IMR-90 (cell line): ENCODE measurements around the gene ACTR1A. TPM values are rescaled to one million over a fixed set of nuclear protein-coding genes. Genes with fewer than 3 reads are reported as not detected.
A peak's percentile ranks its signal among the peaks of the same experiment; 100 is the strongest.

Experiments used
- ATAC-seq: fragments of 200-7000 bp; cut with Tn5 transposase; 2 replicates; pipeline ENCODE4 v1.9.1; 2020; ENCODE audit warnings: low read depth, mild to moderate bottlenecking, moderate library complexity
- BruUV-seq: library from RNA; stranded (reverse); fragments of 400-500 nt; replicated peaks from 2 replicates; lab custom pipeline; 2021; lab: Mats Ljungman, UMichigan
- CTCF ChIA-PET: fragments of 300-600 bp; formaldehyde crosslinking; extraction: SDS; loops from one replicate; lab custom pipeline; 2021; ENCODE audit warnings: antibody characterized with exemption; lab: Yijun Ruan, JAX
- POLR2A ChIA-PET: fragments of 300-600 bp; sonication (Branson Sonifier 250); formaldehyde crosslinking; loops from one replicate; lab custom pipeline; 2022; ENCODE audit warnings: antibody characterized with exemption; ENCODE audit not compliant: unreplicated experiment; lab: Charles Lee
- DNase-seq: peaks from one replicate; pipeline ENCODE4 v3.0.0; 2013
- H2AFZ ChIP-seq: replicated peaks from 2 replicates; pipeline ENCODE3; 2013; ENCODE audit warnings: low read length, mild to moderate bottlenecking; ENCODE audit not compliant: poor library complexity
- H2AK5ac ChIP-seq: 2 replicates; pipeline ENCODE4 v1.6.1; 2013; ENCODE audit warnings: low read depth, low read length, inconsistent platforms
- H2AK9ac ChIP-seq: replicated peaks from 2 replicates; pipeline ENCODE3; 2013; ENCODE audit warnings: mild to moderate bottlenecking, low read depth, low read length, moderate library complexity; ENCODE audit not compliant: poor library complexity
- H2BK120ac ChIP-seq: 2 replicates; pipeline ENCODE4 v1.6.1; 2013; ENCODE audit warnings: low read depth, low read length, inconsistent platforms
- H2BK15ac ChIP-seq: 3 replicates; pipeline ENCODE4 v1.6.1; 2013; ENCODE audit warnings: low read depth, low read length, inconsistent platforms
- H2BK20ac ChIP-seq: 2 replicates; pipeline ENCODE4 v1.6.1; 2013; ENCODE audit warnings: low read depth, mild to moderate bottlenecking, inconsistent platforms, low read length, moderate library complexity
- H2BK5ac ChIP-seq: 2 replicates; pipeline ENCODE4 v1.6.1; 2013; ENCODE audit warnings: mild to moderate bottlenecking, low read depth, low read length, inconsistent platforms; ENCODE audit not compliant: poor library complexity, severe bottlenecking
- H3K14ac ChIP-seq: replicated peaks from 2 replicates; pipeline ENCODE4 v1.6.1; 2013; ENCODE audit warnings: low read depth, low read length, inconsistent platforms
- H3K18ac ChIP-seq: 2 replicates; pipeline ENCODE4 v1.6.1; 2013; ENCODE audit warnings: low read depth, low read length, control low read depth
- H3K23ac ChIP-seq: 2 replicates; pipeline ENCODE4 v1.6.1; 2013; ENCODE audit warnings: low read depth, low read length, inconsistent platforms
- H3K27ac ChIP-seq: 2 replicates; pipeline ENCODE4 v1.5.1; 2013; ENCODE audit warnings: mild to moderate bottlenecking, control low read depth, low read length; ENCODE audit not compliant: insufficient read depth
- H3K27me3 ChIP-seq: 2 replicates; pipeline ENCODE4 v1.6.1; 2013; ENCODE audit warnings: low read length; ENCODE audit not compliant: control insufficient read depth, insufficient read depth
- H3K36me3 ChIP-seq: 2 replicates; pipeline ENCODE4 v1.6.1; 2013; ENCODE audit warnings: low read length, mixed read lengths; ENCODE audit not compliant: control insufficient read depth, insufficient read depth
- H3K4ac ChIP-seq: 2 replicates; pipeline ENCODE4 v1.6.1; 2013; ENCODE audit warnings: low read depth, low read length, inconsistent platforms
- H3K4me1 ChIP-seq: 2 replicates; pipeline ENCODE4 v1.6.1; 2013; ENCODE audit warnings: low read length, mixed read lengths; ENCODE audit not compliant: control insufficient read depth, insufficient read depth
- H3K4me2 ChIP-seq: 2 replicates; pipeline ENCODE4 v1.6.1; 2013; ENCODE audit warnings: low read depth, mild to moderate bottlenecking, control low read depth, low read length, moderate library complexity
- H3K4me3 ChIP-seq: 2 replicates; pipeline ENCODE4 v1.5.1; 2013; ENCODE audit warnings: low read depth, mild to moderate bottlenecking, control low read depth, low read length, moderate library complexity; ENCODE audit not compliant: insufficient read depth
- H3K56ac ChIP-seq: 2 replicates; pipeline ENCODE4 v1.6.1; 2013; ENCODE audit warnings: low read length, inconsistent platforms; ENCODE audit not compliant: insufficient read depth; ENCODE audit errors: extremely low read depth
- H3K79me1 ChIP-seq, 2 experiments: 2 replicates each; pipeline ENCODE4 v1.6.1; 2013; ENCODE audit warnings: low read length in 2 of 2, inconsistent platforms in 1 of 2, low read depth in 1 of 2
- H3K9ac ChIP-seq: 2 replicates; pipeline ENCODE4 v1.6.1; 2013; ENCODE audit warnings: low read depth, low read length, control low read depth
- H3K9me1 ChIP-seq: 2 replicates; pipeline ENCODE4 v1.6.1; 2013; ENCODE audit warnings: low read length, inconsistent platforms; ENCODE audit not compliant: insufficient read depth
- H3K9me3 ChIP-seq: 2 replicates; pipeline ENCODE4 v1.6.1; 2013; ENCODE audit warnings: low read length; ENCODE audit not compliant: control insufficient read depth, insufficient read depth
- H4K20me1 ChIP-seq: 2 replicates; pipeline ENCODE4 v1.6.1; 2013; ENCODE audit warnings: low read length, inconsistent platforms; ENCODE audit not compliant: insufficient read depth
- H4K5ac ChIP-seq: 2 replicates; pipeline ENCODE4 v1.6.1; 2013; ENCODE audit warnings: mild to moderate bottlenecking, low read depth, low read length, control low read depth
- H4K8ac ChIP-seq, 2 experiments: 2 replicates each; pipeline ENCODE4 v1.6.1; 2013; ENCODE audit warnings: low read depth in 2 of 2, low read length in 2 of 2, control low read depth in 1 of 2, inconsistent platforms in 1 of 2
- H4K91ac ChIP-seq: 2 replicates; pipeline ENCODE4 v1.6.1; 2013; ENCODE audit warnings: low read depth, low read length, inconsistent platforms; ENCODE audit not compliant: insufficient read depth
- BHLHE40 ChIP-seq: fragments of 150-350 bp; IDR thresholded peaks from 2 replicates; pipeline ENCODE4 v1.6.1; 2016; ENCODE audit warnings: mild to moderate bottlenecking, low read depth, low read length
- CEBPB ChIP-seq: IDR thresholded peaks from 2 replicates; pipeline ENCODE4 v1.6.1; 2012; ENCODE audit warnings: low read depth, low read length, improper control_type of control experiment
- CHD1 ChIP-seq: IDR thresholded peaks from 2 replicates; pipeline ENCODE4 v1.6.1; 2012; ENCODE audit warnings: low read depth, low read length, improper control_type of control experiment
- FOS ChIP-seq: fragments of 150-350 bp; IDR thresholded peaks from 2 replicates; pipeline ENCODE4 v1.6.1; 2016; ENCODE audit warnings: low read depth, low read length
- MAFK ChIP-seq: IDR thresholded peaks from 2 replicates; pipeline ENCODE4 v1.6.1; 2012; ENCODE audit warnings: low read depth, low read length, improper control_type of control experiment
- MAZ ChIP-seq: IDR thresholded peaks from 2 replicates; pipeline ENCODE4 v1.6.1; 2012; ENCODE audit warnings: low read depth, mild to moderate bottlenecking, low read length, improper control_type of control experiment, moderate library complexity, borderline replicate concordance
- MXI1 ChIP-seq: IDR thresholded peaks from 2 replicates; pipeline ENCODE4 v1.6.1; 2012; ENCODE audit warnings: low read depth, mild to moderate bottlenecking, low read length, moderate library complexity, borderline replicate concordance
- NFE2L2 ChIP-seq: fragments of 150-350 bp; IDR thresholded peaks from 2 replicates; pipeline ENCODE4 v1.6.1; 2016; ENCODE audit warnings: low read depth, mild to moderate bottlenecking, low read length
- POLR2A ChIP-seq: IDR thresholded peaks from 2 replicates; pipeline ENCODE4 v1.6.1; 2012; ENCODE audit warnings: mild to moderate bottlenecking, low read depth, low read length
- RAD21 ChIP-seq: IDR thresholded peaks from 2 replicates; pipeline ENCODE4 v1.6.1; 2012; ENCODE audit warnings: low read length, improper control_type of control experiment
- RCOR1 ChIP-seq: IDR thresholded peaks from 2 replicates; pipeline ENCODE4 v1.6.1; 2012; ENCODE audit warnings: mild to moderate bottlenecking, low read length, improper control_type of control experiment; ENCODE audit not compliant: insufficient replicate concordance
- RFX5 ChIP-seq: IDR thresholded peaks from 2 replicates; pipeline ENCODE4 v1.8.0; 2012; ENCODE audit warnings: low read depth, mild to moderate bottlenecking, low read length, moderate library complexity
- SMC3 ChIP-seq: fragments of 150-350 bp; IDR thresholded peaks from 2 replicates; pipeline ENCODE4 v1.6.1; 2016; ENCODE audit warnings: low read depth, mild to moderate bottlenecking, antibody characterized with exemption, low read length, moderate library complexity
- USF2 ChIP-seq: fragments of 150-350 bp; IDR thresholded peaks from 2 replicates; pipeline ENCODE4 v1.6.1; 2017; ENCODE audit warnings: mild to moderate bottlenecking, antibody characterized with exemption, low read length, low read depth
- WGBS, 2 experiments: methylation state at CpG; one replicate each; pipeline versions ENCODE4 v1.1.5 to v1.1.7; 2013; ENCODE audit warnings: missing lambda C conversion rate in 2 of 2; ENCODE audit not compliant: insufficient read length in 1 of 2; ENCODE audit errors: extremely low coverage in 2 of 2; 5-methylcytosine and 5-hydroxymethylcytosine counted together
- dilution Hi-C: fragments of 300-500 bp; cut with HindIII; formaldehyde crosslinking; loops from one replicate; pipeline ENCODE4 v1.14.3; 2018; ENCODE audit warnings: low sequenced_read_pairs; ENCODE audit not compliant: unreplicated experiment
- in situ Hi-C: fragments of 300-500 bp; cut with MboI; formaldehyde crosslinking; loops from 3 replicates; pipeline ENCODE4 v1.14.3; 2019; ENCODE audit warnings: low sequenced_read_pairs, inconsistent platforms, mixed read lengths
- intact Hi-C: fragments of 100-400 bp; cut with micrococcal nuclease; formaldehyde crosslinking; loops from 2 replicates; pipeline ENCODE4 v1.10.0; 2022
- polyA plus RNA-seq, 3 experiments: library from polyadenylated mRNA; depleted of rRNA; stranded (reverse); fragments of >200 nt; gene quantifications; 2 replicates each; pipeline ENCODE4 v1.2.3, GENCODE V29; 2012; ENCODE audit warnings: low replicate concordance in 1 of 3
- total RNA-seq: library from RNA; depleted of rRNA; stranded (reverse); fragments of >200 nt; gene quantifications from 2 replicates; pipeline ENCODE4 v1.2.3, GENCODE V29; 2012
- TF ChIP-seq, protein P1 (sequence below): fragments of 150-350 bp; IDR thresholded peaks from 2 replicates; pipeline ENCODE4 v1.6.1; 2016; ENCODE audit warnings: low read depth, mild to moderate bottlenecking, low read length, moderate library complexity, borderline replicate concordance

ACTR1A gene
- total and polyA plus RNA-seq, 2 of the 4 experiments (the other 2 are of a cell fraction): 142 to 157 TPM

DNA sequence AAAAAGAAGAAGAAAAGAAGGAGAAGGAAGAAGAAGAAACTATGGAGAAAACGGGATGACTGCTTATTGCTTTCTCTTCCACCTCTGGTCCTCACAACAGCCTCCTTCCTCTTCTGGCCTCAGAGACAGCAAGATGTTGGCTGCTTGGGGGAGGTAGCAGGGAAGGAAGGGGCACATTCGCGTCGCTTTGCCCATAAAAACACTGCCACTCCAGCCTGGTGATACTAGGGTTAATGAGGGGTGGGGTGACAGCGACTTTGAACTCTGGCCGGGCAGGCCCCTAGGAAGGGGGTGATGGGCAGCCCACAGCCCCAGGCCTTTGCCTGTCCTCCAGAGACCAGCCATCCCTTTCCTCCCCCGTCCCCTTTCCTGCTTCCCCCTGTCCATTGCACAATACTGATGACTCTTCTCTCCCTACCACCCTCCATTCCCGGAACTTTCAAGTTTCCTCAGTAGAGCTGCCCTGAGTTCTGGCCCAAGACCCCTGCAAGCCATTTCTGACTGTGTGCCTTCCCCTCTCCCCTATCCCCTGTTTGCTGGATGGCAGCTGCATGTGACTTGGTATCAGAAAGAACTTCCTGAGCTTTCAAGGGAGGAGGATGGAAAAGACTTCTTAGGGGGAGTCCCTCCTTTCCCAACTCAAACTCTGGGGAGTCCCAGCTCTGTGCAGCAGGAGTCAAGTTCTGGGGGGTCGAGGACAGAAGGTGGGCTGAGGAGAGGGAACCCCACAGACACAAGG, 67.9 kb downstream of the ACTR1A start:
- peak overlapping the region; percentile 48; the same call in 1 of the 2 replicates for H2AK5ac ChIP-seq
- CTCF ChIA-PET: no interaction called here
- H2BK15ac ChIP-seq: peak overlapping the region; percentile 61; the same call in 2 of the 3 replicates
- H3K23ac ChIP-seq: peak overlapping the region; percentile 49; the same call in 1 of the 2 replicates
- in situ Hi-C loops (no loop called here), dilution Hi-C loops (no loop called here), intact Hi-C loops (no loop called here)
- no TSS peak for BruUV-seq
- peak overlapping the region; percentile 69 for H3K18ac ChIP-seq
- no peaks in the 10 kb centered on the region for H3K9me3 ChIP-seq
- peak overlapping the region; percentile 28; the same call in 1 of the 2 replicates for H3K27ac ChIP-seq
- H4K8ac ChIP-seq: peak overlapping the region; percentile 34 to 94
- peak overlapping the region; percentile 66 for H3K4ac ChIP-seq
- ATAC-seq (peak; percentile 6; the same call in 1 of the 2 replicates), DNase-seq (peak; percentile 64)
- H3K4me2 ChIP-seq: 0 out of 2 replicates have a peak overlapping the region, but pooled peaks have one; percentile 11
- H3K9me1 ChIP-seq: peaks cover 5% of the 10 kb centered on the region; the same call in 1 of the 2 replicates
- H2BK120ac ChIP-seq: peak overlapping the region; percentile 74; the same call in 1 of the 2 replicates
- peaks cover 6 to 18% of the 10 kb centered on the region in 2 experiments; a peak in 3 of 4 replicates for H3K79me1 ChIP-seq
- no CpG with 5 or more reads among the region's 9 CpGs for WGBS, 2 experiments
- 0 out of 2 replicates have a peak overlapping the region, but pooled peaks have one; percentile 19 for H3K9ac ChIP-seq
- H3K36me3 ChIP-seq: no peaks in the 10 kb centered on the region
- peak overlapping the region; percentile 62 for H3K14ac ChIP-seq
- H3K56ac ChIP-seq: no peak overlapping the region
- H4K91ac ChIP-seq: peak overlapping the region; percentile 61; the same call in 1 of the 2 replicates
- POLR2A ChIA-PET: interaction anchor here (0.6 kb wide), 1 partner anchor 18 kb away, joined by 5 read pairs; no protein-coding TSS in a partner anchor
- H2AK9ac ChIP-seq: peak overlapping the region; percentile 57
- H2BK5ac ChIP-seq: peak overlapping the region; percentile 7
- no peaks in the 10 kb centered on the region for H3K27me3 ChIP-seq
- no peak overlapping the region for H3K4me3 ChIP-seq
- peak overlapping the region; percentile 93 for H4K5ac ChIP-seq
- H4K20me1 ChIP-seq: no peaks in the 10 kb centered on the region
- H2AFZ ChIP-seq: peak overlapping the region; percentile 85
- peaks cover 13% of the 10 kb centered on the region for H3K4me1 ChIP-seq
- peak overlapping the region; percentile 61 for H2BK20ac ChIP-seq
- TF ChIP-seq, protein P1, sequence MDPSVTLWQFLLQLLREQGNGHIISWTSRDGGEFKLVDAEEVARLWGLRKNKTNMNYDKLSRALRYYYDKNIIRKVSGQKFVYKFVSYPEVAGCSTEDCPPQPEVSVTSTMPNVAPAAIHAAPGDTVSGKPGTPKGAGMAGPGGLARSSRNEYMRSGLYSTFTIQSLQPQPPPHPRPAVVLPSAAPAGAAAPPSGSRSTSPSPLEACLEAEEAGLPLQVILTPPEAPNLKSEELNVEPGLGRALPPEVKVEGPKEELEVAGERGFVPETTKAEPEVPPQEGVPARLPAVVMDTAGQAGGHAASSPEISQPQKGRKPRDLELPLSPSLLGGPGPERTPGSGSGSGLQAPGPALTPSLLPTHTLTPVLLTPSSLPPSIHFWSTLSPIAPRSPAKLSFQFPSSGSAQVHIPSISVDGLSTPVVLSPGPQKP: no peak
- no peak for TF ChIP-seq MXI1
- peak; percentile 38; the same call in 1 of the 2 replicates for TF ChIP-seq FOS
- TF ChIP-seq BHLHE40: no peak
- TF ChIP-seq USF2: no peak
- TF ChIP-seq CHD1: no peak
- TF ChIP-seq NFE2L2: no peak
- no peak for TF ChIP-seq POLR2A
- no peak for TF ChIP-seq RFX5
- no peak for TF ChIP-seq MAFK
- TF ChIP-seq RAD21: no peak
- TF ChIP-seq CEBPB: peak; percentile 99
- TF ChIP-seq MAZ: no peak
- no peak for TF ChIP-seq SMC3
- TF ChIP-seq RCOR1: no peak
